ENCODE data around the gene TUBB4A. TPM values are rescaled to one million over a fixed set of nuclear protein-coding genes. Genes with fewer than 3 reads are reported as not detected.

TUBB4A gene
- total RNA-seq, 2 donors from 2014 or later: not detected

DNA sequence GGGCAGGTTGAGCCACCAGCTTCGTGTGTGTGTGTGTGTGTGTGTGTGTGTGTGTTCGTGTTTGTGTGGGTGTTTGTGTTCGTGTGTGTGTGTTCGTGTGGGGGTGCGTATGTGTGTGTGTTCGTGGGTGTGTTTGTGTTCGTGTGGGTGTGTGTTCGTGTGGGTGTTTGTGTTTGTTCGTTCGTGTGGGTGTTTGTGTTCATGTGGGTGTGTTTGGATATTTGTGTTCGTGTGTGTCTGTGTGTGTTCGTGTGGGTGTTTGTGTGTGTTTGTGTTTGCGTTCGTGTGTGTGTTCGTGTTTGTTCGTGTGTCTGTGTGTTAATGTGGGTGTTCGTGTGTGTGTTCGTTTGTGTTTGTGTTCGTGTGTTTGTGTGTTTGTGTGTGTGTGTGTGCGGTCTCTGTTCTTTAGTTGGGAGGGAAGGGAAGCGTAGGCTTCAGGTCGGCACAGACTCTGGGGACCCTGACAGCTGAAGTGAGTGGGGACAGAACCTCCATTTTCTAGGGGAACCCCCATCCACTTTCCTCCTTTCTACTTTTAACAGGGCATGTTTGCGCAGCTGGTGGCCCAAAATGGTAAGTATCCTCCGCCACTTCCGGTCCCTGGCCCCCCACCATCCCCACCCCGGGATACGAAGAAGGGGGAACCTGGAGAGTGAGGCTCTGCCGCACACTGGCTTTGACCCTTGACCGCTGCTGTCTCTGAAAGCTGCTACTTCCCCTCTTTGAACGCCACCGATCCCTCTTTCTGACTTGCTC is 30.3 kb upstream of the TUBB4A start:
- Histone ChIP-seq H3K36me3 (no peaks in the 10 kb centered on the region), H3K4me3 (peak overlapping the region; percentile 4), H3K9me3 (no peaks in the 10 kb centered on the region), H3K27me3 (replicated peaks; ENCODE audit: insufficient read depth) (no peaks in the 10 kb centered on the region), H3K4me1 (ENCODE audit: control insufficient read depth in 1 of 2, low read depth in 2 of 2) (peaks cover 0 to 17% of the 10 kb centered on the region in 2 donors), H3K27ac (no peak overlapping the region)
- ATAC-seq (ENCODE audit: insufficient number of reproducible peaks, low FRiP score, low read depth): no peak
- DNase-seq (ENCODE audit: low spot score): no peak
- TF ChIP-seq, protein P1, sequence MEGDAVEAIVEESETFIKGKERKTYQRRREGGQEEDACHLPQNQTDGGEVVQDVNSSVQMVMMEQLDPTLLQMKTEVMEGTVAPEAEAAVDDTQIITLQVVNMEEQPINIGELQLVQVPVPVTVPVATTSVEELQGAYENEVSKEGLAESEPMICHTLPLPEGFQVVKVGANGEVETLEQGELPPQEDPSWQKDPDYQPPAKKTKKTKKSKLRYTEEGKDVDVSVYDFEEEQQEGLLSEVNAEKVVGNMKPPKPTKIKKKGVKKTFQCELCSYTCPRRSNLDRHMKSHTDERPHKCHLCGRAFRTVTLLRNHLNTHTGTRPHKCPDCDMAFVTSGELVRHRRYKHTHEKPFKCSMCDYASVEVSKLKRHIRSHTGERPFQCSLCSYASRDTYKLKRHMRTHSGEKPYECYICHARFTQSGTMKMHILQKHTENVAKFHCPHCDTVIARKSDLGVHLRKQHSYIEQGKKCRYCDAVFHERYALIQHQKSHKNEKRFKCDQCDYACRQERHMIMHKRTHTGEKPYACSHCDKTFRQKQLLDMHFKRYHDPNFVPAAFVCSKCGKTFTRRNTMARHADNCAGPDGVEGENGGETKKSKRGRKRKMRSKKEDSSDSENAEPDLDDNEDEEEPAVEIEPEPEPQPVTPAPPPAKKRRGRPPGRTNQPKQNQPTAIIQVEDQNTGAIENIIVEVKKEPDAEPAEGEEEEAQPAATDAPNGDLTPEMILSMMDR (IDR thresholded peaks at IDR 0.05): no peak

DNA sequence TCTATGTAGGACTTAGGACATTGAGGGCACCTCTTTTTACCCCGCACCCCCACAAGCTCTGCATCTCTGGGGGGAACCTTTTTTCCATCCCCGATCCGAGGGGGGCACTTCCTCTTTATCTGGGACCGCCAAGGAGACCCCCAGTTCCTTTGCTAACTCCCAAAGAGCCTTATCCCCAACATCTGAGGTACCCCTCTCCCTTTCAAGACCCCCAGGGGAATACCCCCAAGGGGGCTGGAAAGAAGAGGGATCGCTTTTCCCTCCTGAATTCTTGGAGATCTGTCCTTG is 29.8 kb upstream of the TUBB4A start:
- DNase-seq (ENCODE audit: low spot score) (no peak), ATAC-seq (ENCODE audit: insufficient number of reproducible peaks, low FRiP score, low read depth) (no peak)
- Histone ChIP-seq H3K4me3 (peak overlapping the region; percentile 75), H3K9me3 (no peaks in the 10 kb centered on the region), H3K36me3 (no peaks in the 10 kb centered on the region), H3K27me3 (replicated peaks; ENCODE audit: insufficient read depth) (no peaks in the 10 kb centered on the region), H3K4me1 (ENCODE audit: control insufficient read depth in 1 of 2, low read depth in 2 of 2) (peaks cover 0 to 17% of the 10 kb centered on the region in 2 donors), H3K27ac (no peak overlapping the region)
- TF ChIP-seq, protein P1 (IDR thresholded peaks at IDR 0.05): no peak

DNA sequence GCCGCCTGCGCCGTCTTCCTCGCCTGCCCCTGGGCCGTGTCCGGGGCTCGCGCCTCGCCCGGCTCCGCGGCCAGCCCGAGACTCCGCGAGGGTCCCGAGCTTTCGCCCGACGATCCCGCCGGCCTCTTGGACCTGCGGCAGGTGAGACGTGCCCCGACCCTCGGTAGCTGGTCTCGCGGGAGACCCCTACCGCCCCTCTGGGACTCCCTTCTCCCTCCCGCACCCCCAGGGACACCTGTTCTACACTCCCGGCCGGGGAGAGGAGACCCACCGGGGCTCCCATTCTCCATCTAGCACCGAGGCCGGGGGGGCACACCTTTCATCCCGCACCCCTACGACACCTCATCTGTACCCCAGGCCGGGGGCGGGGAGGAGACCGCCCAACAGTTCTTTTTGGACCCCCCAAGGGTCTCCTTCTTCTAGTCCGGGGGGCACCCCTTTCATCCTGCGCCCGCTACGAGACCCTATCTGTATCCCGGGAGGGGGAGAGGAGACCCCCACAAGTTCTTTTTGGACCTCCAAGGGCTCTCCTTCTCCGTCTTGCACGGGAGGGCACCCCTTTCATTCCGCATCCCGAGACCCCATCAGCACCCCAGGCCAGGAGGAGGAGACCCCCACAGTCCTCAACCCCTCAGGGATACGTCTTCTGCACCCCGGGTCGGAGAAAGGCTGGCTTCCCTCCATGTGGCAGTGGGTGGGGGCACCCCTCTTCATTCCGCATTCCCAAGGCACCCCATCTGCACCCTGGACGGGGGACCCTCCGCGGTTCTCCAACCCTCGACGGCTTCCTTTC is 29.2 kb upstream of the TUBB4A start:
- no peak overlapping the region for H3K27ac ChIP-seq
- peak overlapping the region; percentile 75 for H3K4me3 ChIP-seq
- no peak for DNase-seq (ENCODE audit: low spot score)
- H3K9me3 ChIP-seq: no peaks in the 10 kb centered on the region
- no peaks in the 10 kb centered on the region for H3K36me3 ChIP-seq
- H3K4me1 ChIP-seq (ENCODE audit: control insufficient read depth in 1 of 2, low read depth in 2 of 2): peaks cover 0 to 17% of the 10 kb centered on the region in 2 donors
- TF ChIP-seq, protein P1 (IDR thresholded peaks at IDR 0.05): no peak
- no peak for ATAC-seq (ENCODE audit: insufficient number of reproducible peaks, low FRiP score, low read depth)
- H3K27me3 ChIP-seq (replicated peaks; ENCODE audit: insufficient read depth): no peaks in the 10 kb centered on the region

DNA sequence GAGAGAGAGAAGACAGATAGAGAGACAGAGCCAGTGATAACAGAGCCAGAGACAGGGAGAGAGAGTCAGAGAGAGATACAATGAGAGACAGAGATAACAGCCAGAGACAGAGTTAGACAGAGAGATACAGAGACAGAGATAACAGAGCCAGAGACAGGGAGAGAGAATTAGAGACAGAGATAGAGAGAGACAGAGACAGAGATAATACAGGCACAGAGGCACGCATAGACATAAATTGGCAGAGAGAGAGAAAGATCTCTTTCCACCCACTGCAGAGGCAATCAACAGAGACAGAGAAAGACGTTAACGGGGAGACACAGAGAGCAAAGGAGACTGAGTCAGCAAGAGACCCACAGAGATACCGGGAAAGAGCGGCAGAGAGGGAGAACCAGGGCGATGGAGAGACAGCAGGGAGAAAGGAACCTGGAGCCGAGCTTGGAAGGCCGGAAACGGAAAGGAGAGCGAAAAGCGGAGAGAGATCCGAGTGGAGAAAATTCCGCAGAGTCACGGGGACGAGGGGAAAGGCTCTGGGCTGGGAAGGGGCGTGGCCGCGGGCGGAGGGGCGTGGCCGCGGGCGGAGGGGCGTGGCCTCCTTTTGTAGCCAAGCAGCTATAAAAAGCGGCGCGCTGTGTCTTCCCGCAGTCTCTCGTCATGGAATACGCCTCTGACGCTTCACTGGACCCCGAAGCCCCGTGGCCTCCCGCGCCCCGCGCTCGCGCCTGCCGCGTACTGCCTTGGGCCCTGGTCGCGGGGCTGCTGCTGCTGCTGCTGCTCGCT is 28.5 kb upstream of the TUBB4A start, which contains the start of gene TNFSF9:
Gene TNFSF9, plus strand, starts transcription at position 641 of the 777 bp plus-strand sequence. Its CDS starts 11 bp downstream, at position 652.
- peaks cover 0 to 17% of the 10 kb centered on the region in 2 donors for H3K4me1 ChIP-seq (ENCODE audit: control insufficient read depth in 1 of 2, low read depth in 2 of 2)
- ATAC-seq (ENCODE audit: insufficient number of reproducible peaks, low FRiP score, low read depth) (peak; percentile 68), DNase-seq (ENCODE audit: low spot score) (peak; percentile 38)
- H3K9me3 ChIP-seq: no peaks in the 10 kb centered on the region
- H3K36me3 ChIP-seq: no peaks in the 10 kb centered on the region
- TF ChIP-seq, protein P1 (IDR thresholded peaks at IDR 0.05): no peak
- H3K27ac ChIP-seq: no peak within 1 kb of the TSS
- peak within 1 kb of the TSS; percentile 75 for H3K4me3 ChIP-seq
- H3K27me3 ChIP-seq (replicated peaks; ENCODE audit: insufficient read depth): no peaks in the 10 kb centered on the region
